Activated CD8-positive, alpha-beta memory T cell treated with anti-CD3 and anti-CD28 coated beads for 48 hours (primary cell): Measurements from ENCODE around the gene INPP4B.

ENCODE experiments used
- DNase-seq, 3 experiments: peaks; one replicate each; pipeline ENCODE4 v3.0.0-alpha.2; 2020; ENCODE audit warnings: low read depth in 2 of 3, low spot score in 2 of 3

INPP4B gene

GRCh38 chr4:142583708-142584107, 262.4 kb downstream of the INPP4B start:
- DNase-seq = no peak

GRCh38 chr4:142582340-142582739, 263.8 kb downstream of the INPP4B start:
- DNase-seq = no peak

GRCh38 chr4:142581881-142582280, 264.2 kb downstream of the INPP4B start:
- DNase-seq = no peak

GRCh38 chr4:142579443-142579842, 266.7 kb downstream of the INPP4B start:
- no peak for DNase-seq

- no peak for DNase-seq
Measured at GRCh38 chr4:142574306-142574705, 271.8 kb downstream of the INPP4B start.

- DNase-seq = no peak
Measured at GRCh38 chr4:142572071-142572470, 274.0 kb downstream of the INPP4B start.

GRCh38 chr4:142567620-142568451, 278.3 kb downstream of the INPP4B start:
- no peak for DNase-seq

- no peak for DNase-seq
Measured at GRCh38 chr4:142567199-142567598, 278.9 kb downstream of the INPP4B start.

- DNase-seq = no peak
Measured at GRCh38 chr4:142566777-142567176, 279.3 kb downstream of the INPP4B start.

GRCh38 chr4:142566243-142566642, 279.9 kb downstream of the INPP4B start:
- DNase-seq = no peak

GRCh38 chr4:142565771-142566170, 280.3 kb downstream of the INPP4B start:
- no peak for DNase-seq

- DNase-seq = no peak
Measured at GRCh38 chr4:142563682-142564291, 282.3 kb downstream of the INPP4B start.

GRCh38 chr4:142559986-142560385, 286.1 kb downstream of the INPP4B start:
- no peak for DNase-seq

GRCh38 chr4:142558851-142559250, 287.2 kb downstream of the INPP4B start:
- no peak for DNase-seq

- DNase-seq = no peak
Measured at GRCh38 chr4:142557239-142557801, 288.8 kb downstream of the INPP4B start.

- no peak for DNase-seq
Measured at GRCh38 chr4:142556570-142557238, 289.4 kb downstream of the INPP4B start.

GRCh38 chr4:142556048-142556447, 290.1 kb downstream of the INPP4B start:
- no peak for DNase-seq

- DNase-seq = no peak
Measured at GRCh38 chr4:142554412-142554811, 291.7 kb downstream of the INPP4B start.

- no peak for DNase-seq
Measured at GRCh38 chr4:142551517-142552305, 294.4 kb downstream of the INPP4B start.

- no peak for DNase-seq
Measured at GRCh38 chr4:142550965-142551364, 295.1 kb downstream of the INPP4B start.
